ENCODE results near the gene DUSP22.

DNA sequence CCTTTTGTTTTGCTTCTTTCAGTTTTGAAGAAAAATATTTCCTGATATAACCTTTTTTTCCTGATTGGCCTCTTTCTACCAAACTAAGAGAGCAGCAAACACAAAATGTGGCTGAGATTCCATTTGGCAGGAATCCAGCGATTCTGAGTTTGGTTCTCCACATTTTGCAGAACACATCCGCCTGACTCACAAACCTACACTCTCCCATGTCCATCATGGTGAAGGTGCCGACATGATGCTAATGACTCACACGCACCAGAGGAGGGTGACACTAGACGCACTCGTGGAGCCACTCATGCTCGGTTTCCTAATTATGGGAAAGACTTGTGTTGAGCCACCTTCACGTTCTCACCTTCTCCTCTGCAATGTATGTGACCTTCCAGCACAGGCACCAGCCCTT is 45.9 kb upstream of the DUSP22 start:
- TF ChIP-seq, protein P1, sequence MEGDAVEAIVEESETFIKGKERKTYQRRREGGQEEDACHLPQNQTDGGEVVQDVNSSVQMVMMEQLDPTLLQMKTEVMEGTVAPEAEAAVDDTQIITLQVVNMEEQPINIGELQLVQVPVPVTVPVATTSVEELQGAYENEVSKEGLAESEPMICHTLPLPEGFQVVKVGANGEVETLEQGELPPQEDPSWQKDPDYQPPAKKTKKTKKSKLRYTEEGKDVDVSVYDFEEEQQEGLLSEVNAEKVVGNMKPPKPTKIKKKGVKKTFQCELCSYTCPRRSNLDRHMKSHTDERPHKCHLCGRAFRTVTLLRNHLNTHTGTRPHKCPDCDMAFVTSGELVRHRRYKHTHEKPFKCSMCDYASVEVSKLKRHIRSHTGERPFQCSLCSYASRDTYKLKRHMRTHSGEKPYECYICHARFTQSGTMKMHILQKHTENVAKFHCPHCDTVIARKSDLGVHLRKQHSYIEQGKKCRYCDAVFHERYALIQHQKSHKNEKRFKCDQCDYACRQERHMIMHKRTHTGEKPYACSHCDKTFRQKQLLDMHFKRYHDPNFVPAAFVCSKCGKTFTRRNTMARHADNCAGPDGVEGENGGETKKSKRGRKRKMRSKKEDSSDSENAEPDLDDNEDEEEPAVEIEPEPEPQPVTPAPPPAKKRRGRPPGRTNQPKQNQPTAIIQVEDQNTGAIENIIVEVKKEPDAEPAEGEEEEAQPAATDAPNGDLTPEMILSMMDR (IDR thresholded peaks at IDR 0.05; ENCODE audit: insufficient read depth, low read depth, low read length) = no peak
- TF ChIP-seq EZH2 (IDR thresholded peaks at IDR 0.05; ENCODE audit: insufficient read depth, low read length) = no peak
